Medulla oblongata (tissue), 1 donor: ENCODE measurements around the gene AMBRA1.
"Not testable (repeated sequence)": the region's sequence is repeated elsewhere in the genome, so short reads cannot be mapped to it uniquely, and the experiment has no call there.

Experiments used
- DNase-seq: peaks from one replicate; pipeline ENCODE4 v3.0.0-alpha.2; 2015; ENCODE audit errors: extremely low spot score

Gene AMBRA1

DNA sequence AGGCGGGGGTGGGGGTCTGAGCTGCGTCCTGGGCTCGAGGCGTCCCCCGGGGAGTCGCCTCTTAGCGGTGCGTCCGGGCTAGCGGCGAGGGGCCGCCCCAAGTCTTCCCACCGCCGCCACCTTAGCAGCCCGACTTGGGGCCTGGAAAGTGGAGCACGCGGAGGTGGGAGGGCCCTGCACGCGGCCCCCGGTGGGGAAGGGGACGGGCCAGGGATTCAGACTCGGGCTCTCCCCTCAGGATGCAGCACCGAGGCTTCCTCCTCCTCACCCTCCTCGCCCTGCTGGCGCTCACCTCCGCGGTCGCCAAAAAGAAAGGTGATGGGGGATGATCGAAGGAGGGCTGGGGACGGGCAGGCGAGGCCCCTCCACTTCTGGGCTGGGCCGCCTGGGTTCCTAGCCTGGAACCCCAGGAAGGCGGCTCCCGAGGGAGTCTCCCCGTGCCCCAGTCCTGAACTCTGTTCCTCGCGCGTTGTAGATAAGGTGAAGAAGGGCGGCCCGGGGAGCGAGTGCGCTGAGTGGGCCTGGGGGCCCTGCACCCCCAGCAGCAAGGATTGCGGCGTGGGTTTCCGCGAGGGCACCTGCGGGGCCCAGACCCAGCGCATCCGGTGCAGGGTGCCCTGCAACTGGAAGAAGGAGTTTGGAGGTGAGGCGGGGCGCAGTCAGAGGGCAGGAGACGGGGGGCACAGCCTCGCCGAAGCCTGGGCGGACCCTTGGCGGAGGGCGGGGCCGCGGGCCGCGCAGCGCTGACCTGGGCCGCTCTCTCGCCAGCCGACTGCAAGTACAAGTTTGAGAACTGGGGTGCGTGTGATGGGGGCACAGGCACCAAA, 211.8 kb downstream of the AMBRA1 start:
- no peak for DNase-seq

- no peak for DNase-seq
Observed at GRCh38 chr11:46381048-46381818, 212.6 kb downstream of the AMBRA1 start, which contains the start of gene MDK. TSS of gene MDK (plus strand) at chr11:46381669. CDS start at chr11:46382058, 389 bp downstream.

GRCh38 chr11:46380340-46381047, 213.3 kb downstream of the AMBRA1 start:
- no peak for DNase-seq

GRCh38 chr11:46379482-46380293, 214.1 kb downstream of the AMBRA1 start:
- not testable (repeated sequence) for DNase-seq

DNA sequence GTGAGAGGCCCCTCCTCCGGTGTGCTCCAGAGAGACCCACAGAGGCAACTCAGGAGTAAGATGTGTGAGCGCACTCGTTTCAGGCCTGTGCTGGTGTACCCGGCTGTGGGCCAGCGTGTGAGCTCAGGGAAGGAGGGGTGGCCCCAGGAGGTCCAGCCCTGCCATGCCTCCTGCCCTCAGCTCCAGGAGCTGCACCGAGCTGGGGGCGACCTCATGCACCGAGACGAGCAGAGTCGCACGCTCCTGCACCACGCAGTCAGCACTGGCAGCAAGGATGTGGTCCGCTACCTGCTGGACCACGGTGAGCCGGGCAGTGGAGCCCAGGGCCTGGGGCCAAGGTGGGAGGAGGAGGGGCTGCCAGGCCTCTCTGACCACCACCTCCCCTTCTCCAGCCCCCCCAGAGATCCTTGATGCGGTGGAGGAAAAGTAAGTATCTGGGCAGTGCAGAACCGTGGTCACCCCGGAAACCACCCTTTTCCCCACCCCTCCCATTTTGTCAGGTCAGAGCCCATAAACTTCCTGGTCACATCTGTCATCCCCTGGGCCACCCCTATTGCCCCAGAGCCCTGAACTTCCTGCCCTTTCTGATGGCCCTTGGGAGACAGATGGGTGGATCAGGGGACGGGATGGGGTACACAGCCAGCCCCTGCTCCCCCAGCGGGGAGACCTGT, 214.9 kb downstream of the AMBRA1 start:
- no peak for DNase-seq

GRCh38 chr11:46378296-46378695, 215.5 kb downstream of the AMBRA1 start:
- DNase-seq, result no peak

DNA sequence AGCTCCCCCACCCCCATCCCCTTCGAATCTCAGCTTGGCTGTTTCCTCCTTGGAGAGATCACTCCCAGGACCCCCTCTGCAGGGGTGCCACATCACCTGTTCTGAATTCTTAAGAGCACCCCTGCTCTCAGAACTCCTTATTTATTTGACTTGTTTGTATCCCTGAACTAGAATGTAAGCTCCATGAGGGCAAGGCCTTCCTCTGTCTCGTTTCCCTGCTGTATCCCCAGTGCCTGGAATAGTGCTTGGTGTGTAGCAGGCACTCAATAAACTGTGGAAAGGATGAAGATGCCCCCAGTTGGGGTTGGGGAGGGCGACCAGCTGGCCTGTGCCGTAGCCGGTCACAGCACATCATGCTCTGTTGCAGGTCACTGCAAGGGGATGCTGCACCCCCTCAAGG, 216.0 kb downstream of the AMBRA1 start:
- DNase-seq, result no peak

DNA sequence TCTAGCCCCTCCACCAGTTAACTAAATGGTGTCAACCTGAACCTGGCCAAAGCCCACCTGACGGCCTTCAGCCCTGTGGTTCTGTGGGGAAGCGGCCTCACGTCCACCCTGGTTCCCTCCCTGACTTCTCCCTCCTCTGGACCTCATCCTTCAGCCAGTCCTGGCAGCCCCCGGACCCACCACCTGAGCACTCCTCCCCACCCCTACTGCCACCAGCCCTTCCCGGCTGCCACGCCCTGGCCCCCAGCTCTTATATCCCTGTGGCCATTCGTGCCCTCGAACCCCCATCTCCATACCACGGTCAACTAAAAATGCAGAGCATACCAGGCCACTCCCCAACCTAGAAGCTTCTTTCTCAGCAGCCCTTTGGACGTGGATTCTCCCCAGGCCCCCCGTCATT, 216.5 kb downstream of the AMBRA1 start:
- DNase-seq, result no peak

- no peak for DNase-seq
Observed at GRCh38 chr11:46376258-46377050, 217.4 kb downstream of the AMBRA1 start.

GRCh38 chr11:46375392-46376101, 218.3 kb downstream of the AMBRA1 start:
- DNase-seq, result no peak

- no peak for DNase-seq
Observed at GRCh38 chr11:46374815-46375214, 219.0 kb downstream of the AMBRA1 start.

DNA sequence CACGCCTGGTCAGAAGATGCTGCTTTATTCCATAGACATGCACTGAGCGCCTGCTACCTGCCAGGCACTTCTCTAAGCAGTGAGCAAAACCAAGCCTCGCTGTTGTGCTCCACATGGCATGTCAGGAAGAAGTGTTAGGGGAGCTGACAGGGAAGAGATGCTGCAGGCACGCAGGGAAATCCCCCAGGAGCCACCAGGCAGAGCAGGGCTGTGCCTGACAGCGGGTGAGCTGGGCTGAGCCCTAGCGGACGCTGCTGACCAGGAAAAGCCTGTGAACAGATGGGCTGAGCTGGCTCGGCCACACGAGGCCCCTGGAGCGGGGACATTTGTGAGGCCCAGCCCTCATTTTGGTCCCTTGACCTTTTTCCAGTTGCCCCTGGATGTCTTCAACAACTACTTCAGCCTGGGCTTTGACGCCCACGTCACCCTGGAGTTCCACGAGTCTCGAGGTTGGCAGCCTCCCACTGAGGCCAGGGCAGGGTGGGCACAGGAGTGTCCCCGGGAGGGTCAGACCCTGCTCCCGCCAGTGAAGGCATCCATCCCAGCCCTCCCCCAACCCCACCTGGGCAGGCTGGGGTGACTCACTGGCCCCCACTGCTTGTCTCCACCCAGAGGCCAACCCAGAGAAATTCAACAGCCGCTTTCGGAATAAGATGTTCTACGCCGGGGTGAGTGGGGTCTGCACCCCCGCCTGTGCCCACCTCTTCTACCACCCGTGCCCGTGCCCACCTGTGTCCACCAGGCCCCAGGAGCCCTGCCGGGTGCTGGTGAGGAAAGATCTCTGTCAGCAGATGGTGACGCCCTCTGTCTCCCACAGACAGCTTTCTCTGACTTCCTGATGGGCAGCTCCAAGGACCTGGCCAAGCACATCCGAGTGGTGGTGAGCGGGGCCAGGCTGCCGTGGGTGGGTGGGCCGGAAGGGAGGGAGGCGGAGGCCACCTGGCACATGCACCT, 219.8 kb downstream of the AMBRA1 start:
- no peak for DNase-seq

GRCh38 chr11:46372501-46372900, 221.3 kb downstream of the AMBRA1 start:
- DNase-seq, result not testable (repeated sequence)

DNA sequence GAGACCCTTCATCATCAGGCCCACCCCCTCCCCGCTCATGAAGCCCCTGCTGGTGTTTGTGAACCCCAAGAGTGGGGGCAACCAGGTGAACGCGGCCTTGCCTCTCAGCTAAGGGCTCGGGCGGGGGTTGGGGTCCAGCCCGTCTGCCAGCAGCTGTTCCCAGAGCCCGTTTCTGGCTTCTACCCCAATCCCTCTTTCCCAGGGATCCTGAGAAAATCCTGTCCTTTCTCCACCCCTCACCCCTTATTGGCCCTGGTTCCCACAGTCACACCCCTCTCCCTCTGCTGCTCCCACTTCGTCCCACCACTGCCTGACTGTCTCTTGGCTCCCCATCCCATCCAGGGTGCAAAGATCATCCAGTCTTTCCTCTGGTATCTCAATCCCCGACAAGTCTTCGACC, 221.7 kb downstream of the AMBRA1 start:
- no peak for DNase-seq

DNA sequence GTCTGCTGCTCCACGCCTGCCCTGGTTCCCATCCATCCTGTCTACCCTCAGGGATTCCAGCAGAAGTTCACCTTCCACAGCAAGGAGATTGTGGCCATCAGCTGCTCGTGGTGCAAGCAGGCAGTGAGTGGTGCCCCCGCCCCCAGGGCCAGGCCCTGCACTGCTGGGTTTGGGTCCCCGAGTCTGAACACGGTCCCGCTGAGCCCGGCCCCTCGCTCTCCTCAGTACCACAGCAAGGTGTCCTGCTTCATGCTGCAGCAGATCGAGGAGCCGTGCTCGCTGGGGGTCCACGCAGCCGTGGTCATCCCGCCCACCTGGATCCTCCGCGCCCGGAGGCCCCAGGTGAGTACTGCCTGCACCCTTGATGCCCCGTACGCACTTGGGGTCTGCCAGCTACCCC, 222.6 kb downstream of the AMBRA1 start:
- not testable (repeated sequence) for DNase-seq

DNA sequence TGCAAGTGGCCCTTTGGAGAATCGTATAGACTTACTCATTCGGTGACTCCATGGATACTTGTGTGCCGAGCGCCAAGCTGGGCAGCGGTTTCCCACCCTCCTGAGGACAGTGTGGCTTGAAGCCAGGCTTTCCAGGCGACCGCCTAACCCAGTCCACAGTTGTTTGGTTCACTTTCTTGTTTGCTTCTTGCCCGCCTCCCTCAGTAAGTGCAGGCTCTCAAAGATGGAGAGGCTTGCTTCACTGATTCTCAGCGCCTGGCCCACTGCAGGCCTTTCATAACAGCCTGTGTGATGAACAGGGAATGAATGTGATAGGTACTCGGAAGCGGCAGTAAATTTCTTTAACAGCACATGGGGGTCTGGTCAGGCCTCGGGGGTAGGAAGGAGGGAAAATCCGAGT, 223.6 kb downstream of the AMBRA1 start:
- no peak for DNase-seq

DNA sequence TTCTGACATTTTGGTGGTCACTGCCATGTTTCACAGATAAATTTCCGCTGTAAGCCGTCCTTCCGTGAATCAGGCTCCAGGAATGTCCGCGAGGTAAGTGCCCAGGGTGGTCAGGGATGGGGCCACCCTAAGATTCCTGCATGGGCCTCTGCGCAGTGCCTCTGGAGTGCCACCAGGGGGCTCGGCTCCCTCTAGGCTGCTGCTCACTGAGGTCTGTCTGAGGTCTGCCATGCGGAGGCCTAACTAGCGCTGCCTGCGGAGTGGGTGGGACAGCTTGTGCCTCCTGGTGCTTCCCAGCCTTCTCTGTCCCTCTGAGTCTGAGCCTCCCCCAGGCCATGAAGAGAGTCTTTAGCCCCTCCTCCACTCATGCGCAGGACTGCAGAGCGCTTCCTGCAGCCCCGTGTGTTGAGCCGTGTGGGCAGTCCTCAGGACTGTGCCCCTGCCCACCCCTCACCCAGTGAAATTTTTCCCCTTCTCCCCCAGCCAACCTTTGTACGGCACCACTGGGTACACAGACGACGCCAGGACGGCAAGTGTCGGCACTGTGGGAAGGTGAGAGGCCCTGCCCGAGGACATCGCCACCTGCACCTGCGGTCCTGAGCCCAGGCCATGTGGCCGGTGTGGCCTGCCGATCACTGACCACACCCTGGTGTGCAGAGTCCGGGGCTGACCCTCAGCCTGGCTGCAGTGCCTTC, 224.2 kb downstream of the AMBRA1 start:
- DNase-seq, result no peak

- DNase-seq, result no peak
Observed at GRCh38 chr11:46367916-46368267, 225.9 kb downstream of the AMBRA1 start.
